ENCODE measurements around the gene RNF34.

GRCh38 chr12:121470751-121471150, 70.8 kb downstream of the RNF34 start:
- no peak for TF ChIP-seq ZKSCAN1 (IDR thresholded peaks at IDR 0.05; ENCODE audit: low read length)
- TF ChIP-seq KLF16 (CRISPR knock-in tag; IDR thresholded peaks at IDR 0.05), result no peak
- TF ChIP-seq SP1 (IDR thresholded peaks at IDR 0.05), result no peak
- no peak for TF ChIP-seq SP1 (CRISPR knock-in tag; IDR thresholded peaks at IDR 0.05)
- TF ChIP-seq, protein P1, sequence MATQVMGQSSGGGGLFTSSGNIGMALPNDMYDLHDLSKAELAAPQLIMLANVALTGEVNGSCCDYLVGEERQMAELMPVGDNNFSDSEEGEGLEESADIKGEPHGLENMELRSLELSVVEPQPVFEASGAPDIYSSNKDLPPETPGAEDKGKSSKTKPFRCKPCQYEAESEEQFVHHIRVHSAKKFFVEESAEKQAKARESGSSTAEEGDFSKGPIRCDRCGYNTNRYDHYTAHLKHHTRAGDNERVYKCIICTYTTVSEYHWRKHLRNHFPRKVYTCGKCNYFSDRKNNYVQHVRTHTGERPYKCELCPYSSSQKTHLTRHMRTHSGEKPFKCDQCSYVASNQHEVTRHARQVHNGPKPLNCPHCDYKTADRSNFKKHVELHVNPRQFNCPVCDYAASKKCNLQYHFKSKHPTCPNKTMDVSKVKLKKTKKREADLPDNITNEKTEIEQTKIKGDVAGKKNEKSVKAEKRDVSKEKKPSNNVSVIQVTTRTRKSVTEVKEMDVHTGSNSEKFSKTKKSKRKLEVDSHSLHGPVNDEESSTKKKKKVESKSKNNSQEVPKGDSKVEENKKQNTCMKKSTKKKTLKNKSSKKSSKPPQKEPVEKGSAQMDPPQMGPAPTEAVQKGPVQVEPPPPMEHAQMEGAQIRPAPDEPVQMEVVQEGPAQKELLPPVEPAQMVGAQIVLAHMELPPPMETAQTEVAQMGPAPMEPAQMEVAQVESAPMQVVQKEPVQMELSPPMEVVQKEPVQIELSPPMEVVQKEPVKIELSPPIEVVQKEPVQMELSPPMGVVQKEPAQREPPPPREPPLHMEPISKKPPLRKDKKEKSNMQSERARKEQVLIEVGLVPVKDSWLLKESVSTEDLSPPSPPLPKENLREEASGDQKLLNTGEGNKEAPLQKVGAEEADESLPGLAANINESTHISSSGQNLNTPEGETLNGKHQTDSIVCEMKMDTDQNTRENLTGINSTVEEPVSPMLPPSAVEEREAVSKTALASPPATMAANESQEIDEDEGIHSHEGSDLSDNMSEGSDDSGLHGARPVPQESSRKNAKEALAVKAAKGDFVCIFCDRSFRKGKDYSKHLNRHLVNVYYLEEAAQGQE (IDR thresholded peaks at IDR 0.05; ENCODE audit: borderline replicate concordance in 1 of 2, low read depth in 1 of 2, low read length in 2 of 2), result no peak
- no peak for TF ChIP-seq PRPF4 (IDR thresholded peaks at IDR 0.05; ENCODE audit: low read depth, low read length, poor library complexity, severe bottlenecking)
- TF ChIP-seq, protein P2, sequence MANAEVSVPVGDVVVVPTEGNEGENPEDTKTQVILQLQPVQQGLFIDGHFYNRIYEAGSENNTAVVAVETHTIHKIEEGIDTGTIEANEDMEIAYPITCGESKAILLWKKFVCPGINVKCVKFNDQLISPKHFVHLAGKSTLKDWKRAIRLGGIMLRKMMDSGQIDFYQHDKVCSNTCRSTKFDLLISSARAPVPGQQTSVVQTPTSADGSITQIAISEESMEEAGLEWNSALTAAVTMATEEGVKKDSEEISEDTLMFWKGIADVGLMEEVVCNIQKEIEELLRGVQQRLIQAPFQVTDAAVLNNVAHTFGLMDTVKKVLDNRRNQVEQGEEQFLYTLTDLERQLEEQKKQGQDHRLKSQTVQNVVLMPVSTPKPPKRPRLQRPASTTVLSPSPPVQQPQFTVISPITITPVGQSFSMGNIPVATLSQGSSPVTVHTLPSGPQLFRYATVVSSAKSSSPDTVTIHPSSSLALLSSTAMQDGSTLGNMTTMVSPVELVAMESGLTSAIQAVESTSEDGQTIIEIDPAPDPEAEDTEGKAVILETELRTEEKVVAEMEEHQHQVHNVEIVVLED (CRISPR knock-in tag; IDR thresholded peaks at IDR 0.05; ENCODE audit: borderline replicate concordance), result no peak
